GM12864 (cell line): Measurements from ENCODE around the gene KIF1A.

Source experiments
- DNase-seq: peaks from one replicate; pipeline ENCODE4 v3.0.0-alpha.2; 2011; ENCODE audit warnings: low read depth
- H3K4me3 ChIP-seq: 2 replicates; pipeline ENCODE4 v1.5.1; 2011; ENCODE audit warnings: mild to moderate bottlenecking, low read depth, low read length, control low read depth
- TF ChIP-seq, protein P1 (sequence below): IDR thresholded peaks from 2 replicates; pipeline ENCODE4 v1.5.1; 2011; ENCODE audit warnings: low read depth, mild to moderate bottlenecking, moderate library complexity, low read length, control low read depth, inconsistent platforms; ENCODE audit errors: missing control alignments

KIF1A gene

DNA sequence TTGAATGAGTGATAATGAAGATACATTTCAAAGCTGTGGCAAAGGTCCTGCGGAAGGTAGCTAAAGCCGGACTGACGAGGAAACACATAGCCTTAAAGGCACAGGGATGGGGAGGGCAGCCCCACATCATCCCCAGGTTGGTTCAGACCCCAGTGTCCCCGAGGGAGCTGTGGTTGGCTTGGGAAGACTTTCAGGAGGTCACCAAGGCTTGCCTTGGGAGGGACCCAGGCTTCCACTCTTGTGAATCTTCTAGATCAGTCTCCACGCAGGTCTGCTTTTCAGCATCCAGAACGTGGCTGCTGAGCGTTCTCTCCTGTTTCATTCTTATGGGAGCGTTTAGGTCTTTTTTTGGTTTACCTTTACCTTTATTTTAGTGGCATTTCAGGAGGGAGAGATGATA lies 16.8 kb downstream of the KIF1A start:
- TF ChIP-seq, protein P1, sequence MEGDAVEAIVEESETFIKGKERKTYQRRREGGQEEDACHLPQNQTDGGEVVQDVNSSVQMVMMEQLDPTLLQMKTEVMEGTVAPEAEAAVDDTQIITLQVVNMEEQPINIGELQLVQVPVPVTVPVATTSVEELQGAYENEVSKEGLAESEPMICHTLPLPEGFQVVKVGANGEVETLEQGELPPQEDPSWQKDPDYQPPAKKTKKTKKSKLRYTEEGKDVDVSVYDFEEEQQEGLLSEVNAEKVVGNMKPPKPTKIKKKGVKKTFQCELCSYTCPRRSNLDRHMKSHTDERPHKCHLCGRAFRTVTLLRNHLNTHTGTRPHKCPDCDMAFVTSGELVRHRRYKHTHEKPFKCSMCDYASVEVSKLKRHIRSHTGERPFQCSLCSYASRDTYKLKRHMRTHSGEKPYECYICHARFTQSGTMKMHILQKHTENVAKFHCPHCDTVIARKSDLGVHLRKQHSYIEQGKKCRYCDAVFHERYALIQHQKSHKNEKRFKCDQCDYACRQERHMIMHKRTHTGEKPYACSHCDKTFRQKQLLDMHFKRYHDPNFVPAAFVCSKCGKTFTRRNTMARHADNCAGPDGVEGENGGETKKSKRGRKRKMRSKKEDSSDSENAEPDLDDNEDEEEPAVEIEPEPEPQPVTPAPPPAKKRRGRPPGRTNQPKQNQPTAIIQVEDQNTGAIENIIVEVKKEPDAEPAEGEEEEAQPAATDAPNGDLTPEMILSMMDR: no peak
- H3K4me3 ChIP-seq: no peak overlapping the region
- DNase-seq: no peak

DNA sequence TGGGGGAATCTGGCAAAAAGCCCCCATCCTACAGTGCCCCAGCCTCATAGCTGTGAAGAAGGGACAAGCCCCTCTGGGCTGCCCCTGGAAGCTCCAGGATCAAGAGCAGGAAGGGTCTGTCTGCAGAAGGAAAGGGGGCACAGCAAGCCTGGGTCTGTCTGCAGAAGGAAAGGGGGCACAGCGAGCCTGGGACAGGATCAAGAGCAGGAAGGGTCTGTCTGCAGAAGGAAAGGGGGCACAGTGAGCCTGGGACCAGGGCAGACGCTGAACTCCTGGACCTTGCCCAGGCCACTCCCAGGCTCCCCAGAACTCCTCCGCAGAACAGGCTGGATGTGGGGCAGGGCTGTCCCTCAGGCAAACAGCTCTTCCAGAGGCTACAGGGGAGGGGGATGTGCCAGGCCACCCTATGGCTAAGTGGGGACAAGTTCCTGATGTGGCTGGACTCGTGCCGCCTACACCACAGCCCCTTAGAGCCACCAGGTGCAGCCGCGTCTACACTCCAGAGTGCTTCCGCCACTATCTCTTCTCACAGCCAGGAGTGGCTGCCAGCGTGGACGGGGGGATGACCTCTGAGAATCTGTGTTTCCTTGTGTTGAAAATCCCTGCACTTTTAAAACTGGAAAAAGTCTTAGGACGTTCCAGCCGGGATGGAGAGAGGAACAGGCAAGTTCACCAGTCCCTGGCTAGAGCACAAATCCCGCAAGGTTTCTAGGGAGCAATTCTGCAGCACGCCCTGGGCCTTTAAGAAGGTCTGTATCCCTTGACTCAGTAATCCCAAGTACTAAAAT lies 20.8 kb downstream of the KIF1A start:
- DNase-seq: no peak
- TF ChIP-seq, protein P1: no peak
- no peak overlapping the region for H3K4me3 ChIP-seq

DNA sequence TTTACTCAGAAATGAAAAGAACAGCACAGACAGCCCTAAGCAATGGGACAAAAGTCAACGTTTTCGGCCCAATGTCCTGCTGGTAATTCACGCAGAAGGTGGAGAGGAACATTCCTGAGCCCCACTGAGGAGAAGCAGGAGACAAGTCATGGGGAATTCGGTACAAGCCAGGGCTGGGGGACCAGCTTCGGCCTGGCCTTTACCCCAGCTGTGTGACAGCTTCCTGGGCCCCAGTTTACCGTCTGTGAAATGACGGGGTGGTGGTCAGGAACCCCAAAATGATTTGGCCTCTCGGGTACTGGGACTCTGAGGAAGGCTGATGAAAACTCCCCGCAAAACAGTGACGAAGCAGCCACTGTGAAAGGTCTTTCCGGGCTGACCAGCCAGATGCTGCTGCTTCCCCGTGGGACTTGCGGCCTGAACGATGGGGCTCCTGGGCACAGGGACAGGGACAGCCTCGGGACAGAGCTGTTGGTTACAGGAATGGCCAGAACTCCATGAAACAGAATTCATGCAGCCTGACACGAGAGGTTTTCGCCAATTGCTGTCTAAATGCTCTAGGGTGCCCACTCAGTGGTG lies 21.6 kb downstream of the KIF1A start:
- no peak overlapping the region for H3K4me3 ChIP-seq
- TF ChIP-seq, protein P1: no peak
- DNase-seq: no peak

DNA sequence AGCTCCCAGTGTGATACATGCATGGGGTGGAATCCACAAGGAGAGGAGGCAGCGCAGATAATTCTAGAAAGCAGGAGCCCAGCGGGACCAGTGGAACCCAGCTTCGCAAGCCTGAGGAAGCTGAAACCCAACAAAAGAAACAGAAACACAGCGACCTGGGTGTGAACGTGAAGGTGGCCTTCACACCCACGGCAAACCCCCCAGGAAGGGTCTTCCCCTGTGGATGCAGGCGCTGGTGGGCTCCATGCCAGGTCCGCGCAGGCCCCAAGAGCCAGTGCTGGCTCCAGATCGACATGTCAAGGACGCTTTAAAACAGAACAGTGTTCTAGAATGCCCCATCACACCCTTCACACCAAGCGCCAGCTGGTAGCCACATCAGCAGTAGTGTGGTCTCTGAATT lies 22.1 kb downstream of the KIF1A start:
- H3K4me3 ChIP-seq: no peak overlapping the region
- DNase-seq: no peak
- TF ChIP-seq, protein P1: no peak

DNA sequence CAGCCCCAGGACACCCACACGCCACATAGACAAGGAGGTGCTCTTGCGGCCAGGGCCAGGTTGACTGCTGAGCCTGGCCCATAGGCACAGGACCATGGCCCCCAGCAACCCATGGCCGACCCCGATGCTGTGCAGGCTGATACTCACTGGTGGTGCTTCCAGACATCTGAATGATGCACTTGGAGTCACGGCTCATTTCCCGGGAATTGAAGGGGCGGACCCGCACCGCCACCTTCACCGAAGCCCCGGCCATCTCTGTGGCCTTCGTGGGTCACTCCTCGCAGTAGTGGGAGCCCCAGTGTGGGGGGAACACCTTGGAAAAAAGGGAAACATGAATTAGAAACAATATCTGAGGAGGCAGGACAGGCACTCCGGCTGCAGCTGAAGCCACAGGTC lies 22.5 kb downstream of the KIF1A start:
- DNase-seq: no peak
- TF ChIP-seq, protein P1: no peak
- no peak overlapping the region for H3K4me3 ChIP-seq

DNA sequence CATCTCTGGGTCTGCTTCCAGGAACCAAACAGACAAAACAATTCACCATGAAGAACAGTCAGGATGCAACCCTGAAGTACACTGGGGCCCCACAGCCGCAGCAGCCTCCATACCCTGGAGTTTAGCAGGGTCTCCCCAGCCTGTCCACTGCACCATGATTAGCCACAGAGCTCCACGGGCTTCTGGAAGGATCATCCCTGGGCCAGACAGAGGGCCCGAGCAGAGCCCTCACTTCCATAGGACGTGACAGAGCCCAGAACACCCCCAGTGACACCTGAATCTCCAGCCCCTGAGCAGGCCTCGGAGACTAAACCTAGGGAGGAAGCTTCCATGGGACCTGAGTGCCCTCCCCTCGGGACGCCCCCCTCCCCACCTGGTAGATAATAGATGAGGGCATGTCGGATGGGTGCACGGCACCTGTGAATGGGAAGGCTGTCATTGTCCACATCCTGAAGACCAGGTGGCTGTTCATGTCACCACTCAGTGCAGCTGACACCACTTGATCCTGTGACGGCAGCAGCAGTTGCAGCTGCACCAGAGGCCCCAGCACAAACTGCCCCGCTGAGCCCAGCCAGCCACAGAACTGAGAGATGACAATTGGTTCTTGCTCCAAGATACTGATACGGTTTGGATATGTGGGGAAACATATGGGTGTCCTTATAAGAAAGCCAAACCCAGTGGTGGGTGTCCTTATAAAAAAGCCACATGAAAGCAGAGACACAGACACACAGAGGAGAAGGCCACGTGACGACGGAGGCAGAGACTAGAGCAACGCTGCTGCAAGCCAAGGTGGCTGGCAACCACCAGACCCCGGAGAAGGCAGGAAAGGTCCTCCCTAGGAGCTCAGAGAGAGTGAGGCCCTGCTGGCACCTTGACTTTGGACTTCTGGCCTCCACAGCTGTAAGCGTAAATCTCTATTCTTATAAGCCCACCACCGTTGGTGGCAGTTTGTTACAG lies 23.2 kb downstream of the KIF1A start:
- DNase-seq: no peak
- no peak overlapping the region for H3K4me3 ChIP-seq
- TF ChIP-seq, protein P1: no peak
